GM18505 (cell line): ENCODE data around the gene RAB20.

Source experiments
- ATAC-seq: cut with Tn5 transposase; IDR thresholded peaks from one replicate; pipeline ENCODE4 v1.9.1; 2021; ENCODE audit not compliant: unreplicated experiment
- POLR2A ChIP-seq: IDR thresholded peaks from 4 replicates; pipeline ENCODE4 v1.6.1; 2011; ENCODE audit warnings: borderline replicate concordance; ENCODE audit not compliant: insufficient read depth, insufficient read length; ENCODE audit errors: extremely low read depth

The RAB20 gene

GRCh38 chr13:110568612-110569011 is 7.1 kb upstream of the RAB20 start:
- TF ChIP-seq POLR2A = no peak
- no peak for ATAC-seq

- TF ChIP-seq POLR2A = no peak
- ATAC-seq = no peak
These were observed 4.6 kb upstream of the RAB20 start for GRCh38 chr13:110566171-110566570.

GRCh38 chr13:110565296-110565695 is 3.8 kb upstream of the RAB20 start:
- no peak for TF ChIP-seq POLR2A
- no peak for ATAC-seq

GRCh38 chr13:110564472-110564985 is 3.0 kb upstream of the RAB20 start:
- no peak for ATAC-seq
- no peak for TF ChIP-seq POLR2A

GRCh38 chr13:110563463-110563774 is 1.9 kb upstream of the RAB20 start:
- no peak for ATAC-seq
- no peak for TF ChIP-seq POLR2A

DNA sequence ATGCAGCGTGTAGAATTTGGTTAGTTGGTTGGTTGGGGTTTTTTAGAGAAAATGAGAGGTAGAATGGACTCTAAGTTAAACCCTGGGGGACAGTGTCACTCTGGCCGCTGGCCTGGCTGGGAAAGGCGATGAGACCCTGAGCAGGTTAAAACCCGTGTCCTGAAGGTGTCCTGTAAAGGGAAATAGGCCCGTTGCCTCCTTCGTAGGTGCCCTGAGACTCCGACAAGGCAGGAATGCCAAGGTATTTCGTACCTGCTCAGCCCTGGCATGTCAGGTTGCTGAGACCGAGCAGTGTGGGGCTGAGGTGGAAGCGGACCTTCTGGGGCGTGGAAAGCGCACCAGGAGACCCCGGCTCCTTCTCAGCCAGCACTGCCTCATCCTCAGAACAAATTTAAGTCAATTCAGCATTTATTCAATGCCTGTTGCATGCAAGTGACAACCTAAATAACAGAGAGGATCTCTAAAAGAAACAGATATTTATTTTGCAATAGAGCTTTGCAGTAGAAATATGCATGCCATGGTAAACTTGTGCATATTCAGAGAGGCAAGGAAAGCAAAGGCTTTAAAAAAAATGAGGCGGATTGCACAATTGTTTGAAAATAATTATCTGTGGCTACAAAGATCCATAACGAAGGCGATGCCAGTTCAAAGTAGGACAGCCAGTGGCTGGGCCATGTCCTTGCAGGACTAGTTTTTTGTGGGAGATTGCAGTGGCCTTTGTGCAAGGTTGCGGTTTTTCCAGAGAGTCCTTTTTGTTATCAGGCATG is 1.4 kb upstream of the RAB20 start:
- no peak for ATAC-seq
- no peak for TF ChIP-seq POLR2A

DNA sequence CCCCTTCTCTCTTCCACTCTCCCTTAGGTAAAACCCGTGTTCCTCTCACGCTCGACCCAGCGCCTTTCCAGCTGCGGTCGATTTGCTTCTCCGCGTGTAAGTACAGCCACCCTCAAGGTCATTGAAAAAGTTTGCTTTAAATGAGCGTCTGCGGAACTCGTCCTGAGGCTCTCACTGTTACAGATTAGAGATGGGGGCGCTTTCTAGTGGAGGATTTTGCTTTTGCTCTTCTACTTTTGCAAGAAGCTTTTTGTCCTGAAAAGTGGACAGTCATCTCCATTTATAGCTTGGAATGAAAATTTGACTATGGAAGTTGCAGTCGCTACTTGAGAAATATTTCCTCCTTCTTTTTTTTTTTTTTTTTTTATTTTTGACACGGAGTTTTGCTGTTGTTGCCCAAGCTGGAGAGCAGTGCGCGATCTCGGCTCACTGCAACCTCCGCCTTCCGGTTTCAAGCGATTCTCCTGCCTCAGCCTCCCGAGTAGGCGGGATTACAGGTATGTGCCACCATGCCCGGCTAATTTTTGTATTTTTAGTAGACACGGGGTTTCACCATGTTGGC is 595 bp upstream of the RAB20 start:
- no peak for TF ChIP-seq POLR2A
- no peak for ATAC-seq

GRCh38 chr13:110560601-110561343 is 750 bp downstream of the RAB20 start:
- no peak for ATAC-seq
- no peak for TF ChIP-seq POLR2A

DNA sequence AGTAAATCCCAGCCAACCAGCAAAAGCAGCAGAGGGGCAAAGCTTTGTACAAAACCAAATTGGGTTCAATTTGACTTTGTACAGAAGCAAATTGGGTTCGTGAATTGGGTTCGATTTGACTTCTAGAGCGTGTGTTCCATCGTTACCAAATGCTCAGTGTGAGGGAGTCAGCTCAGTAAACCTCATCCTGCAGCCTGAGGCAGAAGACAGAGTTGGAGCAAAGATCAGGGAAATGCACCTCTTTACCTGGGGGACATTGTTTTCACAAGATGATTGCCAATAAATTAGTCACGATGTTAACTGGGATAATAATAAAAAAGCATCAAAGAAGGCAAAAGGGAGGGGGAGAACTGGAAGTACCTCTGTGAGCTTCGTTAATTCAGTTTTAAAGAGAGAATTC is 1.5 kb downstream of the RAB20 start:
- no peak for ATAC-seq
- no peak for TF ChIP-seq POLR2A

DNA sequence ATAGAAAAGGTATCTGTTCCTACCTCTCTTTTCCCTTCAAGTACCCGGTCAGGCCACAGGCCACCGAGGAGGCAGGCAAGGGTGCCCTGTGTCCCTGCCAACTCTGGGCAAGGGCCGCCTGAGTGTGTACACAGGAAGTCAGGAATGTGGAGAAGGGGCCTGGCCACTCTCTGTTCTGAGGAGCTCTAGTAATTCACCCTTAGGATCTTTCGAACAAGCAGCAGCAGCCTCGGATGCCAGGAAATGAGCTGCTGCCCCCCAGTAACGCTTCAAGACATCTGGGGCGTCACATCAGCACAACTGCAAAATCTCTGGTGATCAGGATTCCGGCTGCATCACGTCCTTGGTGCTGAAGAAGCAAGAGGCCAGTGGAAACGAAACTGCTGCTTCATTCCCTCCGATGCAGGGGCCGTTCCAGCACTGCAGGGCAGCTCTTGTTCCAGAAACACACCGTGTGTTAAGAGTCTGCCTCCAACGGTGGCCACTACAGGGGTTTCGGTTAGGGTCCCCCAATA is 2.0 kb downstream of the RAB20 start:
- no peak for TF ChIP-seq POLR2A

GRCh38 chr13:110557610-110558305 is 3.8 kb downstream of the RAB20 start:
- no peak for ATAC-seq
- no peak for TF ChIP-seq POLR2A

More for the DNA sequence above, 2.0 kb downstream of the RAB20 start:
- no peak for ATAC-seq

DNA sequence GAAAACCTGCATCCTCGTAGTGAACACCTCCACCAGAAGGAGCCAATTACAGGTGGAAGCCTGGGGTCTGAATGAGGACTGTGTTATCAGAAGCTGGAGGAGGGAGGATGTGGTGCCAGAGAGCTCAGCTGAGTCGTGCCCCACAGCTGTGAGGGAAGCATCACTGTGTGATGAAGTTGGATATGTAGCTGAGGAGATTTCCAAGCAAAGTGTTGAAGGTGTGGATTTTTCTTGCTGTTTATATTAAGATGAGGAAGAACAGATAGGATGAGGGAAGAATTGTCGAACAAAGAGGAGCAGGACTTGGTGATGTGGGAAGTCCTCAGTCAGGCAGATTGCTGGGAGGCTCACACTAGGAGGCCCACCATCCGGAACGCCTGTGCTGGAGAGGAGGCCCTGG is 4.4 kb downstream of the RAB20 start:
- no peak for TF ChIP-seq POLR2A
- no peak for ATAC-seq

- no peak for TF ChIP-seq POLR2A
- no peak for ATAC-seq
These were observed 5.3 kb downstream of the RAB20 start for GRCh38 chr13:110556224-110556606.
